ENCODE data around the gene CEND1.

Gene CEND1

DNA sequence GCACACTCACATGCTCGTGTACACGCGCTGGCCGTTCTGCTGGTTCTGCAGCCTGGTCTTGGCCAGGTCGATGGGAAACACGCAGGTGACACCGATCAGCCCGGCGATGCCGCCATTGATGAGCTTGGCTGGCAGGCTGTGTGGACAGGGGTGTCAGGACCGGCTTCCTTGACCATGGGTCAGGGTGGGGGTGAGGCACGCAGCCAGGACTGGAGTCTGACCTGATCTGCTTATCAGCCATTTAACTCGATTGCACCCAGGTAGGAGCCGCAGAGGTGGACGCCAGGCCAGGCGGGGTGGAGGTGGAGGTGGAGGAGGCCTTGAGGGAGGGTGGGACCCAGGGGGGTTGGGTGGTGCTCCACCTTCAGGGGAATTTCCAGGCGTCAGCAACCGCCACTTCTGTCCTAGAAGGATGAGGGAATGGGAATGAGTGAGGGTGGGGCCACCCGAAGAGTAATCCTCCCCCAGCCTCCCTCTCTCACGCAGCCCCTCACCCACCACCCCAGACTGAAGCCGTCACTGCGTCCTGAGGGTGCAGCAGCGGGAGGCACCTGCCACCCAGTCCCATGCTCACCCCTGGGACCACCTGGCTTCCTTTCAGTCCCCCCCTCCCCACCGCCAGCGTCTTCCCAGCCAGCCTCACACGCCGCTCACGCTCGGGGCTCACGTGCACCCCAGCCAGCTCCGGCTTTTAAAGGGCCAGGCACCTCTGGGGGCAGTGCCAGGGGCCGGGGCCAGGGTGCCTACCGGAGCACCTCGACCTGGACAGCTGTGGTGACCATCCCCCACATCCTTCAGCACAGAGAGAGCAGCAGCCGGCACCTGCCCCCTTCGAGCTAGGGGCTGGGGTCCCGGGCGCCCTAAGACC lies 5.1 kb upstream of the CEND1 start:
- DNase-seq (ENCODE audit: low spot score): no peak

GRCh38 chr11:794013-794765 lies 4.3 kb upstream of the CEND1 start:
- no peak for DNase-seq (ENCODE audit: low spot score)

GRCh38 chr11:793556-793955 lies 3.7 kb upstream of the CEND1 start:
- DNase-seq (ENCODE audit: low spot score): no peak

GRCh38 chr11:792873-793272 lies 3.0 kb upstream of the CEND1 start:
- DNase-seq (ENCODE audit: low spot score): no peak

DNA sequence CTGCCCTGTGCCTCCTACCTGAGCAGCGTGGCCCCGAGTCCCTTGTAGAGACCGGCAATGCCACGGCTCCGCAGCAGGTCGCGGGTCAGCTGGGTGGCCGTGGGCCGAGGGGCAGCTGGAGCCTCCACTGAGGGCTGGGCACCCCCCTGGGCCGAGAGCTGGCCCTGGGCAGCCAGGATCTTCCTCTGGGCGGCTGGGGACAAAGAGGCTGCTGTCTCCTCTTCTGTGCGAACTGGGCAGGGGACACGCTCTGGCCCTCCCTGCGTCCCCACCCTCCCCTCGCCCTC lies 2.6 kb upstream of the CEND1 start:
- DNase-seq (ENCODE audit: low spot score): no peak

- DNase-seq (ENCODE audit: low spot score): no peak
These were observed 2.0 kb upstream of the CEND1 start for GRCh38 chr11:791658-792534.

DNA sequence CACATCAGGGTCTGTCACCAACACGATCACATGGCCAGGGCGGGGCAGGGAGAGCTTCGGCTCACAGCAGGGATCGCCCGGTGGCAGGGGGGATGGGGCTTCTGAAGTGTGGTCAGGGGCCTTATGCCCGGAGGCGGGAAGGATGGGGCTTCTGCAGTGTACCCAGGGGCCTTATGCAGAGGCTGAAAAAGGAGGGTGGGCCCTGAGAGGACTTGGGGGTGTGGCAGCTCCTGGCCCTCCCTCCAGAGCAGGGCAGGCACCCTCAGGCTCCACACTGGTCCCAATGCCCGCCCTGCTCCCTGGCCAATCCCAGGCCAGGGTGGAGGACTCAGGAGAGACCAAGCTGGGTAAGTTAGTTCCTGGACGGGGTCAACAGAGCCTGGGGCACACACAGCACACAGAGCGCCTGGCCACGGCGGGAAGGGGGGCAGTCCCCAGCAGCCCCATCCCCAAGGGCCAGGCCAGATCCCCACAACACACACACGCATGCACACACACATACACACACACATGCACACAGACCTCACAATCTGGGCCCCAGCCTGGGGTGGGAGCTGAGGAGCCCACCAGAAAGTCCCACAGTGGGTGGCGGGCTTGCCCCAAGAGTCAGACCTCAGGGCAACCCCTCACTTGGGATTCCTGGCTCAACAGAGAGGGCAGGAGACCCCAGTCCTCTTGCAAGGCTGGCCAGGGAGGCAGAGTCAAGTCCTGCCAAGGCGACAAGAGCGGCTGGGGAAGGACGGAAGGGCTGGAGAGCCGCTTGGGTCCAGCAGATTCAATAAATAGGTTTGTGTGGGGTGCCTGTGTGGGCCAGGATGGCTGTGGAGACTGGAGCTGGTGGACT lies 1.1 kb upstream of the CEND1 start:
- no peak for DNase-seq (ENCODE audit: low spot score)

GRCh38 chr11:788953-789940 lies 643 bp downstream of the CEND1 start:
- DNase-seq (ENCODE audit: low spot score): no peak

DNA sequence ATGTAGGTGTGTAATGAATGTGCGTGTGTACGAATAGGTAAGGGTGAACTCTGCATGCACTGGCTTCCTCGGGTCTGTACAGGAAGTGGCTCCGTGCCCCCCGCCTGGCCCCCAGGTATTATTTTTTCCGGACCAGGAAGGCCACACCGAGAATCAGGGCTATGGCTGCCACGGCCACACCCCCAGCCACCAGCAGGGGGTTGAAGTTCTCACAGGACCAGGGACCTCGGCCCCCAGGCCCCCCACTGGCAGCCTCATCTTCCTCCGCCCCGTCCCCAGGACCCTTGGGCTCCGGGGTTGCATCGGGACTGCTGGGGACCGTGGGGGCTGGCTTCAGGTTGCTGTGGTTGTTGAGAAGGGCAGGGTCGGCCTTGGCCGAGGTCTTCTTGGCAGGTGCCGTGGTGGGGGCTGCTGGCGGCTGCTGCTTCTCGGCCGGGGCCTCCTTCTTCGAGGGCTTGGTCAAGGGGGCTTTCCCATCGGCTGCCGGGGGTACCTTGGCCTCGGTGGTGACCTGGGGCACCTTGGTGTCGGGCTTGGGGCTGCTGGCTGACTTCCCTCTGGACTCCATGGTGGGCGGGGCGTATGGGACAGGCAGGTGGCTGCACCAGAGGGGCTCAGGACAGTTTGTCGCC lies 1.8 kb downstream of the CEND1 start:
- DNase-seq (ENCODE audit: low spot score): no peak

GRCh38 chr11:787084-787675 lies 2.7 kb downstream of the CEND1 start:
- DNase-seq (ENCODE audit: low spot score): no peak

- DNase-seq (ENCODE audit: low spot score): no peak
These were observed 3.4 kb downstream of the CEND1 start for GRCh38 chr11:786235-787083.

DNA sequence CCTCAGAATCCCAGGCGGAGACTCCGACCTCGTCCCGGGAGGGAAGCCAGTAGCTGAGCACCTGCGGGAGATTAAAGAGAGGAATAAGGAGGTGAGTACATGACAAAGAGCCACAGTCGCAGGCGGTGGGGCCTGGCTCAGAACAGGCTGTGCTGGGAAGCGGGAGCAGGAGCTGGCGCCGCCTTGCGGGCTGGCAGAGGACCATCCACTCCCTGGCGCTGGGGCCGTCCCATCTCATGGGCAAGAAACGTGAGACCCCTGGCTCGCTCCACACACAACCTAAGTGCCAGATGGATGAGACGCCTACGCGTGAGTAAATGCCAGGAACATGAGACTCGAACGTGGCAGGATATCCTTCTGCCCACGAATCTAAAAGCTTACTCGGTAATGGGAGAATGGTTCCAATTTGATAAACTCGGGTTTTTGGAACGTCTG lies 6.3 kb downstream of the CEND1 start:
- DNase-seq (ENCODE audit: low spot score): no peak

- no peak for DNase-seq (ENCODE audit: low spot score)
These were observed 7.4 kb downstream of the CEND1 start for GRCh38 chr11:782264-783174.

GRCh38 chr11:779955-780532 lies 9.8 kb downstream of the CEND1 start:
- DNase-seq (ENCODE audit: low spot score): no peak

DNA sequence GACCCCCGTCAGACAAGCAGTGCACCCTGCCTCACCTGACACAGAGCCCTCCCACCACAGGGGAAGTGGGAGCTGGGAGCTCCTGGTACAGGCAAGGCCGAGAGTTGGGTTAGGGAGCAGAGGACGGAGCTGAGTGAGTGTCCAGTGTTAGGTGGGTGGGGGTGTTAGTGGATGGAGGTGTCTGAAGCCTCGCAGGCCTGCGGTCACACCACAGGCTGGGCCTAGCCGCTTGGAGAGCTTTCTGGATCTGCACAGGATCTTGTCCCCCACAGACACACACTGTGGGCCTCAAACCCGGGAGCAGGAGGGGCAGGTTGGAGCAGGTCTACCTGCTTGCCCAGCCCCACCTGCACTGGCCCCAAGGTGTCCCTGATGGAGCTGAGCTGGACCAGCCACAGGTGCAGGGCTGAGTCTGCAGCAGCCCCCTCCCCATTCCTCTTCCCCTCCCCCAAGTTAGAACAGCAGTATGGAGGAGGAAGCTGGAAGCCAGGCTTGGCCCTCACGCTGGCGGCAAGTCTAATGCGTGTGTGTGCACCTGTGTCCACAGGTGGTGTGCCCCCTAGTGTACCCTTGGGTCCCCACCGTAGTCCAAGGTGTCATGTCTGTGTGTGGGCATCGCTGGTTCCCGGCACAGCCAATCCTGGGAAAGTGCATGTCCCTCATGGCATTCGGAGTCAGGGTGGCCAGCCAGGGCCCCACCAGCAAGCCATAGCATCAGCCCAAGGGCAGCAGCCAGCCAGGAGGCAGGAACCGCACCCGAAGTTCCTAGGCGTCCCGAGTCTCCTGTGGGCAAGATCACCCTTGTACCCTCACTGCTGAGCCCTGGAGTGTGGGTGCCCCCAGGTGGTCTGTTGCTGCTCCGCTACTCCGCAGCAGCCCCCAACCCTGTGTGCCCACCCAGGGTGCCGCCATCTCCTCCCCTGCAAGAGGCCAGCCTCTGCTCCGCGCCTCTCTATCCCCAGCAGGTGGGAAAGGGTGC lies 10.6 kb downstream of the CEND1 start:
- no peak for DNase-seq (ENCODE audit: low spot score)
